HepG2 (cell line): ENCODE measurements around the gene NEAT1. TPM values are rescaled to one million over a fixed set of nuclear protein-coding genes. Genes with fewer than 3 reads are reported as not detected.

Experiments used
- DMAP1 ChIP-seq: IDR thresholded peaks from 2 replicates; pipeline ENCODE4 v1.6.1; 2016
- KLF6 ChIP-seq: IDR thresholded peaks from 2 replicates; pipeline ENCODE4 v1.8.0; 2016; ENCODE audit warnings: missing biosample characterization, missing genetic modification reagents
- MBNL3 ChIP-seq: fragments of 250-450 bp; sonication (Bioruptor Pico); conservative IDR thresholded peaks from 2 replicates; pipeline ENCODE4 v1.8.0; 2022; ENCODE audit warnings: mild to moderate bottlenecking, inconsistent platforms
- NCOA5 ChIP-seq: sonication (generic); formaldehyde crosslinking; IDR thresholded peaks from 2 replicates; pipeline ENCODE4 v1.4.0; 2020; ENCODE audit warnings: missing genetic modification reagents
- POLR2AphosphoS2 ChIP-seq: IDR thresholded peaks from 2 replicates; pipeline ENCODE4 v1.6.1; 2011; ENCODE audit warnings: low read depth, low read length, improper control_type of control experiment
- POLR2AphosphoS5 ChIP-seq: IDR thresholded peaks from 2 replicates; pipeline ENCODE4 v1.6.1; 2012; ENCODE audit warnings: low read depth, low read length
- PREB ChIP-seq: sonication (generic); formaldehyde crosslinking; IDR thresholded peaks from 2 replicates; pipeline ENCODE4 v1.4.0; 2020; ENCODE audit warnings: missing genetic modification reagents
- SIX4 ChIP-seq: sonication (generic); formaldehyde crosslinking; IDR thresholded peaks from 2 replicates; pipeline ENCODE4 v1.4.0; 2020; ENCODE audit warnings: missing genetic modification reagents
- ZBTB8A ChIP-seq: sonication (generic); formaldehyde crosslinking; IDR thresholded peaks from 2 replicates; pipeline ENCODE4 v1.4.0; 2020; ENCODE audit warnings: mild to moderate bottlenecking, low read depth, missing genetic modification reagents, borderline replicate concordance
- ZNF10 ChIP-seq: sonication (generic); formaldehyde crosslinking; IDR thresholded peaks from 2 replicates; pipeline ENCODE4 v1.4.0; 2020; ENCODE audit warnings: mild to moderate bottlenecking, low read depth, missing genetic modification reagents, borderline replicate concordance
- ZNF17 ChIP-seq: sonication (generic); formaldehyde crosslinking; IDR thresholded peaks from 2 replicates; pipeline ENCODE4 v1.5.0; 2020; ENCODE audit warnings: mild to moderate bottlenecking, missing genetic modification reagents
- ZNF232 ChIP-seq: sonication (generic); formaldehyde crosslinking; IDR thresholded peaks from 2 replicates; pipeline ENCODE4 v1.4.0; 2020; ENCODE audit warnings: missing genetic modification reagents, borderline replicate concordance
- ZNF276 ChIP-seq: sonication (generic); formaldehyde crosslinking; IDR thresholded peaks from 2 replicates; pipeline ENCODE4 v1.4.0; 2020; ENCODE audit warnings: mild to moderate bottlenecking, low read depth, missing genetic modification reagents
- ZNF543 ChIP-seq: sonication (generic); formaldehyde crosslinking; IDR thresholded peaks from 2 replicates; pipeline ENCODE4 v1.4.0; 2020; ENCODE audit warnings: mild to moderate bottlenecking, missing genetic modification reagents
- ZNF570 ChIP-seq: sonication (generic); formaldehyde crosslinking; IDR thresholded peaks from 2 replicates; pipeline ENCODE4 v1.4.0; 2020; ENCODE audit warnings: mild to moderate bottlenecking, missing genetic modification reagents, borderline replicate concordance
- ZNF629 ChIP-seq: sonication (generic); formaldehyde crosslinking; conservative IDR thresholded peaks from 2 replicates; pipeline ENCODE4 v1.5.0; 2020; ENCODE audit warnings: missing genetic modification reagents
- ZNF644 ChIP-seq: IDR thresholded peaks from 2 replicates; pipeline ENCODE4 v1.6.1; 2016; ENCODE audit warnings: low read depth
- polyA plus RNA-seq, 8 experiments: library from polyadenylated mRNA; depleted of rRNA in 3 of 8; stranded (reverse) in 7 of 8; unstranded in 1 of 8; fragments of >200 nt; fragmentation: Illumina TruSeq in 4 of 8; extraction: Trizol in 4 of 8; gene quantifications; 2 replicates each; pipeline versions ENCODE4 v1.2.1 to v1.2.3, GENCODE V29; 2011 to 2016; ENCODE audit warnings: low read depth in 4 of 8, missing spikeins in 1 of 8, mixed read lengths in 1 of 8; ENCODE audit not compliant: insufficient read depth in 1 of 8
- total RNA-seq, 5 experiments: library from RNA; depleted of rRNA; stranded (reverse); fragments of >200 nt; fragmentation: Illumina TruSeq; extraction: Trizol; gene quantifications; 2 replicates each; pipeline ENCODE4 v1.2.3, GENCODE V29; 2016; ENCODE audit warnings: low read depth in 1 of 5

Gene NEAT1
- total and polyA plus RNA-seq, 2 of the 13 experiments (the other 11 are each of a cell fraction or from before 2014, with no cell fraction given), result 20.5 to 41.2 TPM

GRCh38 chr11:65431451-65432099, 9.0 kb downstream of the NEAT1 start (continued):
- no peak for TF ChIP-seq ZNF17 (CRISPR knock-in tag)
- TF ChIP-seq POLR2AphosphoS2, result peak; percentile 84
- no peak for TF ChIP-seq ZNF276
- no peak for TF ChIP-seq PREB (CRISPR knock-in tag)
- no peak for TF ChIP-seq NCOA5 (CRISPR knock-in tag)
- 0 out of 2 replicates have a peak, but pooled peaks have one; percentile 23 for TF ChIP-seq POLR2AphosphoS5
- TF ChIP-seq ZNF232 (CRISPR knock-in tag), result no peak
- TF ChIP-seq DMAP1 (CRISPR knock-in tag), result no peak
- TF ChIP-seq ZNF543 (CRISPR knock-in tag), result no peak
- TF ChIP-seq ZNF570 (CRISPR knock-in tag), result no peak
- no peak for TF ChIP-seq ZBTB8A (CRISPR knock-in tag)
- TF ChIP-seq ZNF10, result no peak
- TF ChIP-seq ZNF644 (CRISPR knock-in tag), result no peak
- no peak for TF ChIP-seq MBNL3 (CRISPR knock-in tag)
- no peak for TF ChIP-seq ZNF629 (CRISPR knock-in tag)
- no peak for TF ChIP-seq SIX4
- no peak for TF ChIP-seq KLF6 (CRISPR knock-in tag)
